B cell (primary cell): ENCODE measurements around the gene PLEKHM3.

Experiments
- CTCF ChIP-seq: fragments of 200-600 bp; IDR thresholded peaks from one replicate; pipeline ENCODE4 v1.8.0; 2022; ENCODE audit warnings: antibody characterized with exemption, mild to moderate bottlenecking
- EZH2 ChIP-seq: IDR thresholded peaks from 2 replicates; pipeline ENCODE4 v1.6.1; 2012; ENCODE audit warnings: borderline replicate concordance, low read depth, mild to moderate bottlenecking, moderate library complexity, low read length; ENCODE audit not compliant: insufficient read depth, poor library complexity, severe bottlenecking

DNA sequence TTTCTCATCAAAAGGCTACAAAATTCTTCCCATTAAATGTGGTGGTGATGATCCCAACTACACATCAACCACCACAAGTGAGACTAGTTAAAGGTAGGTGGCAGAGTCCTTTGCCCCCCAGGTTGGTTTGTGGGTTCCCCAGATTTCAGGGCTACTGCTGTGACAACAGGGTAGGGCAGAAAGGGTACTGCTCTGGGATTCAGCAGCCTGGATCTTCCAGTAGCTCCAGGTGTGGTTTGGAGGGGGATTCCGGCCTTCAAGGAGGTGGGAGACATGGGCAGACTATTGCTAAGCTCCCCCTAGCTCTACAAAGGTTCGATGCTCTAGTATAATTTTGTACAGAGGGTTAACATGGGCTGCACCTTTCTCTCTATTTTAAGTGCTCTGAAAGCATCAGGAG lies 180.7 kb downstream of the PLEKHM3 start:
- TF ChIP-seq CTCF (no peak), EZH2 (no peak)
